Adrenal gland (tissue), 12 donors: ENCODE data around the gene WDR87. TPM values are rescaled to one million over a fixed set of nuclear protein-coding genes. Genes with fewer than 3 reads are reported as not detected.

Experiments used
- DNase-seq, 7 donors: peaks; one replicate each; pipeline ENCODE4 v3.0.0-alpha.2; 2019 to 2020
- H3K27ac ChIP-seq, 5 donors: fragments of 200-600 bp; sonication (generic) in 4 of 5; 1 replicate in 3 of 5; 2 replicates in 2 of 5; pipeline versions ENCODE4 v1.5.1 to v1.8.0; 2016 to 2020; ENCODE audit warnings: mild to moderate bottlenecking in 1 of 5
- H3K27me3 ChIP-seq: fragments of 200-600 bp; 2 replicates; pipeline ENCODE4 v1.8.0; 2021
- H3K36me3 ChIP-seq, 2 donors: fragments of 200-600 bp; replicated peaks in 1 of 2; 1 replicate in 1 of 2; 2 replicates in 1 of 2; pipeline versions ENCODE4 v1.5.1 to v1.8.0; 2018 to 2022
- H3K4me1 ChIP-seq, 2 donors: fragments of 200-600 bp; replicated peaks in 1 of 2; 1 replicate in 1 of 2; 2 replicates in 1 of 2; pipeline versions ENCODE4 v1.5.1 to v1.8.0; 2018 to 2021
- H3K4me3 ChIP-seq, 4 donors: fragments of 200-600 bp; sonication (generic) in 3 of 4; one replicate each; pipeline ENCODE4 v1.5.1; 2016 to 2018
- H3K9me3 ChIP-seq, 3 donors: fragments of 200-600 bp; sonication (generic) in 1 of 3; replicated peaks in 1 of 3; 1 replicate in 2 of 3; 2 replicates in 1 of 3; pipeline versions ENCODE4 v1.5.1 to v1.8.0; 2016 to 2021
- POLR2A ChIP-seq, 2 donors: fragments of 450-650 bp; IDR thresholded peaks; one replicate each; pipeline ENCODE4 v1.6.1; 2017; ENCODE audit warnings: antibody characterized with exemption in 2 of 2, mild to moderate bottlenecking in 2 of 2, moderate library complexity in 1 of 2
- WGBS, 4 donors: extraction: QIAGEN DNeasy Blood & Tissue Kit in 2 of 4; methylation state at CpG; one replicate each; pipeline versions ENCODE4 v1.1.5 to v1.1.7; 2013 to 2017; 5-methylcytosine and 5-hydroxymethylcytosine counted together
- intact Hi-C, 2 donors: fragments of 100-400 bp; cut with DNase I; formaldehyde crosslinking; loops; one replicate each; pipeline versions ENCODE4 v1.14.1 to v1.15.0; 2022 to 2023
- polyA plus RNA-seq, 3 donors: library from polyadenylated mRNA; stranded (reverse); fragments of 200-250 nt in 2 of 3; fragments of 350-450 nt in 1 of 3; fragmentation: Illumina TruSeq in 1 of 3; extraction: RNeasy Lipid Tissue Mini Kit (QIAGEN cat#74804) in 1 of 3; gene quantifications; one replicate each; pipeline ENCODE4 v1.2.3, GENCODE V29; 2013 to 2014
- total RNA-seq, 9 donors: library from RNA; depleted of rRNA in 4 of 9; stranded (reverse); fragments of >200 nt in 4 of 9; fragments of 120-200 nt in 1 of 9; fragmentation: NEBNext Ultra II Directional in 1 of 9; extraction: Animal tissue kit (Norgen Biotek cat#: 25700) in 1 of 9; gene quantifications; one replicate each; pipeline versions ENCODE4 v1.1.0 to v1.2.4, GENCODE V29; 2013 to 2023
- TF ChIP-seq, protein P1 (sequence below), 6 experiments: fragments of 450-650 bp in 4 of 6; fragments of 200-600 bp in 2 of 6; sonication (generic) in 1 of 6; IDR thresholded peaks; 1 replicate in 5 of 6; 2 replicates in 1 of 6; pipeline versions ENCODE4 v1.5.1 to v1.8.0; 2016 to 2021; ENCODE audit warnings: antibody characterized with exemption in 6 of 6, mild to moderate bottlenecking in 2 of 6, moderate library complexity in 1 of 6
- donor health status: healthy with polysubstance abuse.
- donor health status: Bipolar disorder and iron deficiency.
- donor health status: DM: yes; HTN: yes; CAD: no.
- donor health status: DM: no; HTN: no; CAD: no.
- donor health status: DM: no; HTN: no; CAD: no.
- donor health status: DM: yes; HTN: yes; CAD: no.

Gene WDR87
- total and polyA plus RNA-seq, 12 donors, result under 0.01 to 0.08 TPM; not detected in 10

DNA sequence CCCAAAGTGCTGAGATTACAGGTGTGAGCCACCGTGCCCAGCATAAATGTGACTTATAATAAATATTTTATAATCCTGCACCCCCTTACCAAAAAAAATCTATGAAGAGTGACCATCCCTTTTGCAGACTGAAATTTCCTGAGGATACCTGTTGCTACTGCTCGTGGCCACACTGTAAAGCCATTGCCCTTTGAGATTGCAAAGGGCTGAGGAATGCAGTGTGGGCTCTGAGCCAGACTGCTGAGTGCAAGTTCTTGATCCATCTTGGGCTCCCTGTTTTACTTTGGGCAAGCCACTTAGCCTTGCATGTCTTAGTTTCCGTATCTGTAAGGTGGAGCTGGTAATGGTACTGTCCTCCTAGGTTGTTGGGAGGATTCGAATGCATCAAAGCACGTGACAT, 24.0 kb upstream of the WDR87 start:
- H3K4me1 ChIP-seq, result peaks cover 0 to 15% of the 10 kb centered on the region in 2 donors
- peaks cover 0 to 4% (median 0%) of the 10 kb centered on the region in 3 donors for H3K9me3 ChIP-seq
- TF ChIP-seq POLR2A (IDR thresholded peaks at IDR 0.05), result no peak
- TF ChIP-seq, protein P1, sequence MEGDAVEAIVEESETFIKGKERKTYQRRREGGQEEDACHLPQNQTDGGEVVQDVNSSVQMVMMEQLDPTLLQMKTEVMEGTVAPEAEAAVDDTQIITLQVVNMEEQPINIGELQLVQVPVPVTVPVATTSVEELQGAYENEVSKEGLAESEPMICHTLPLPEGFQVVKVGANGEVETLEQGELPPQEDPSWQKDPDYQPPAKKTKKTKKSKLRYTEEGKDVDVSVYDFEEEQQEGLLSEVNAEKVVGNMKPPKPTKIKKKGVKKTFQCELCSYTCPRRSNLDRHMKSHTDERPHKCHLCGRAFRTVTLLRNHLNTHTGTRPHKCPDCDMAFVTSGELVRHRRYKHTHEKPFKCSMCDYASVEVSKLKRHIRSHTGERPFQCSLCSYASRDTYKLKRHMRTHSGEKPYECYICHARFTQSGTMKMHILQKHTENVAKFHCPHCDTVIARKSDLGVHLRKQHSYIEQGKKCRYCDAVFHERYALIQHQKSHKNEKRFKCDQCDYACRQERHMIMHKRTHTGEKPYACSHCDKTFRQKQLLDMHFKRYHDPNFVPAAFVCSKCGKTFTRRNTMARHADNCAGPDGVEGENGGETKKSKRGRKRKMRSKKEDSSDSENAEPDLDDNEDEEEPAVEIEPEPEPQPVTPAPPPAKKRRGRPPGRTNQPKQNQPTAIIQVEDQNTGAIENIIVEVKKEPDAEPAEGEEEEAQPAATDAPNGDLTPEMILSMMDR (IDR thresholded peaks at IDR 0.05), result no peak
- no peak overlapping the region for H3K4me3 ChIP-seq
- intact Hi-C loops, result no loop called here
- no peaks in the 10 kb centered on the region for H3K27me3 ChIP-seq
- WGBS, 4 donors, result 91 to 97% (median 94%) methylated on average over 5 of the region's 5 CpGs
- peak in 2 of 7 donors; percentile 13 to 39 for DNase-seq
- no peaks in the 10 kb centered on the region for H3K36me3 ChIP-seq
- no peak overlapping the region for H3K27ac ChIP-seq

DNA sequence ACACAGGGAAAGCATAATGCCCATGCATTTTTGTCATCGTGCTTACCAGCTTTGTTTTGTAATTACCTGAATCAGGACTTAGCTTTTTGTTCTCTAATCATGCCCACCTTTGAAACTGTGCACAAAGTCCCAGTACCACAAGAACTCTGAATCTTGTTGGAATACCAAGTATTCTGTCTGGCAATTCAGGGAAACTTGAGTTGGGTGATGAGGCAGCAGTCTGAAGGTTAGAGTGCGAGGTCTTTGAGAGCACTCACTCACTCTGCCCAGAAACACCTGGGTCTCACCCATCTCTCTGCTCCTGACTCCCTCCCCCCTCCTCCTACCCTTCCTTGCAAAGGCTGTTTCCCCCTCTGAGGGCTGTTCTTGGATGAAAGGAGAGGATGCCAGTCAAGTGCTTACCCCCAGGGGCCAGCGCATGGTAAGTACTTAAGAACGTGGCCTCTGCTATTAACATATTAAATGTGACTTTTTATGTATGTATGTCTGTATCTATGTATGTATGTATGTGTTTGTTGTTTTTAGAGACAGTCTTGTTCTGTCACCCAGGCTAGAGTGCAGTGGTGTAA, 23.0 kb upstream of the WDR87 start:
- intact Hi-C loops, result no loop called here
- no peak for TF ChIP-seq POLR2A (IDR thresholded peaks at IDR 0.05)
- TF ChIP-seq, protein P1 (IDR thresholded peaks at IDR 0.05), result no peak
- WGBS, 4 donors, result 83 to 92% (median 90%) methylated on average over 4 of the region's 4 CpGs

DNA sequence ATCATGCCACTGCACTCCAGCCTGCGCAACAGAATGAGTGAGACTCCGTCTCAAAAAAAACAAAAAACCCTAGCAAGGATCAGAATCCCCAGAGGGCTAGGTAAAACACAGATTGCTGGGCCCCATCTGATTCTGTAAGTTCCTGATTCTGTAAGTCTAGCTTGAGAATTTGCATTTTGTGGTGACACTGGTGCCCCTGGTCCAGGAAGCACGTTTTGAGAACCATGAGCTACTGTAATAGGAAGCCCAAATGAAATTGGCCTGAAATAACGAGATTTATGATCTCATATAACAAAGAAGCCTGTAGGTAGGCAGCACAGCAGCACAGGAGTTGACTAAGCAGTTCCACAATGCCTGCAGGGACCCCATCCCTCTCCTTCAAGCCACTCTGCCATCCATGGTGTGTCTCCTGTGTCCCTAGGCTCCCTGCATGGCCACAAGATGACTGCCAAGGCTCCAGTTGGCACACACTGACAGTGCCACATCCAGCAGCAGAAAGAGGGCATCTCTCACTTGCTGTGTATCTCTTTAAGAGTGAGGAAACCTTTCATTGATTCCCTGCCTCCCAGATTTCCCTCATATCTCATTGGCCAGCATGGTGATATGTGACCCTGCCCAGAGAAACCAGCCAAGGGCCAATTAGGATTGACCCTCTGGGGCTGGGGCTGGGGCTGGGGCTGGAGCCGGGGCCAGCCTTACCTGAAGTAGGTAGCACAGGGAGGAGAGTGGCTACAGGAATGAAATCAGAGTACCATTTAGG, 22.3 kb upstream of the WDR87 start:
- Histone ChIP-seq H3K27me3 (no peaks in the 10 kb centered on the region), H3K4me1 (peaks cover 0 to 9% of the 10 kb centered on the region in 2 donors), H3K4me3 (no peak overlapping the region), H3K27ac (no peak overlapping the region), H3K36me3 (no peaks in the 10 kb centered on the region), H3K9me3 (no peaks in the 10 kb centered on the region)
- TF ChIP-seq POLR2A (IDR thresholded peaks at IDR 0.05), result no peak
- TF ChIP-seq, protein P1 (IDR thresholded peaks at IDR 0.05), result no peak
- WGBS, 4 donors, result 75 to 81% (median 78%) methylated on average over 5 of the region's 5 CpGs
- no peak for DNase-seq
- intact Hi-C loops, result no loop called here

More for the DNA sequence above, 23.0 kb upstream of the WDR87 start:
- DNase-seq, result no peak
- H3K9me3 ChIP-seq, result no peaks in the 10 kb centered on the region
- H3K4me1 ChIP-seq, result peaks cover 0 to 15% of the 10 kb centered on the region in 2 donors
- H3K27ac ChIP-seq, result no peak overlapping the region
- no peaks in the 10 kb centered on the region for H3K36me3 ChIP-seq
- no peak overlapping the region for H3K4me3 ChIP-seq
- H3K27me3 ChIP-seq, result no peaks in the 10 kb centered on the region

DNA sequence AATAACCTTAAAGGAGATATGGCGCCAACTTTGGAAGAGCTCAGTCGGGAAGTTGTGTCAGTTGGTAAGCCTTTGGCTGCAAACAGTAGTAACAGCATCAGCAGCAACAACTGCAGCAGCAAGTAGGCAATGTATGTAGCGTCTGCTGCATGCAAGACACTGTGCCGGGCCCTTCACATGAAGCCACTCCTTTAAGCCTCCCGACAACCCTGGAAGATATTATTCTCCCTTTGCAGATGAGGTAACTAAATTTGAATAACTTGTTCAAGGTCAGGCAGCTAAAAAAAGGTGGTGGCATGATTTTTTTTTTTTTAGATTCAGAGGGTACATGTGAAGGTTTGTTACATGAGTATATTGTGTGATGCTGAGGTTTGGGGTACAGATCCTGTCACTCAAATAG, 20.3 kb upstream of the WDR87 start:
- H3K4me1 ChIP-seq, result peaks cover 0 to 8% of the 10 kb centered on the region in 2 donors
- no peak for DNase-seq
- intact Hi-C loops, result no loop called here
- no peaks in the 10 kb centered on the region for H3K27me3 ChIP-seq
- H3K9me3 ChIP-seq, result no peaks in the 10 kb centered on the region
- no peak overlapping the region for H3K27ac ChIP-seq
- H3K4me3 ChIP-seq, result no peak overlapping the region
- no peaks in the 10 kb centered on the region for H3K36me3 ChIP-seq
- no peak for TF ChIP-seq POLR2A (IDR thresholded peaks at IDR 0.05)
- TF ChIP-seq, protein P1 (IDR thresholded peaks at IDR 0.05), result no peak
- 60 to 88% (median 78%) methylated on average over 5 of the region's 5 CpGs for WGBS, 4 donors
